Activated effector memory CD4-positive, alpha-beta T cell treated with Interleukin-2 at 50 U/mL for 16 hours (primary cell): ENCODE results near the gene RPL12.

ENCODE experiments used
- DNase-seq: peaks from one replicate; pipeline ENCODE4 v3.0.0-alpha.2; 2020

Gene RPL12

DNA sequence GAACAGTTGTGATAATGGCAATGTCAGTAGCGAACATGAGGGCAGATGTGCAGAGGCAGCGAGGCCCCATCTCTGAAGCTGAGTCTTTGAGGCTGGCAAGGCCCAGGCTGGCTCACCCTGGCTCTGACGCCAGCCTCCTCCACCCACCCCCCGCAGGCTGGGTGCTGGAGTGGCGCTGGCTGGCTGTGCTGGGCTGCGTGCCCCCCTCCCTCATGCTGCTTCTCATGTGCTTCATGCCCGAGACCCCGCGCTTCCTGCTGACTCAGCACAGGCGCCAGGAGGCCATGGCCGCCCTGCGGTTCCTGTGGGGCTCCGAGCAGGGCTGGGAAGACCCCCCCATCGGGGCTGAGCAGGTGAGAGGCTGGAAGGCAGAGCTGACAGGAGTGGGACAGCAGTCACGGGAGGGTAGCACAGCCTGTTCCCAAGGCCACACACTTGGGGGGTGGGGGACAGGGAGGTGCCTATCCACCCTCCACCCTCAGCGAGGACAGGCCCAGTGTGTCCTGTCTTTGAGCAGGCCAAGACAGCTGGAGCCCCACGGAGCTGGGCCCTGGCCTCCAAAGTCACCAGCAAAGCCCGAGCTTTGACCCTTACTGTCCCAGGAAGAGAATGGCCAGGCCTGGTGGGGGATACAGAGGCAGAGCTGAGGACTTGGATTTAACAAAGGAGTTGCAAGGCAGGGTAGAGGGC is 48.7 kb downstream of the RPL12 start:
- DNase-seq = no peak

GRCh38 chr9:127399736-127400269 is 51.4 kb downstream of the RPL12 start:
- no peak for DNase-seq

GRCh38 chr9:127398715-127399400 is 52.3 kb downstream of the RPL12 start:
- DNase-seq = no peak

DNA sequence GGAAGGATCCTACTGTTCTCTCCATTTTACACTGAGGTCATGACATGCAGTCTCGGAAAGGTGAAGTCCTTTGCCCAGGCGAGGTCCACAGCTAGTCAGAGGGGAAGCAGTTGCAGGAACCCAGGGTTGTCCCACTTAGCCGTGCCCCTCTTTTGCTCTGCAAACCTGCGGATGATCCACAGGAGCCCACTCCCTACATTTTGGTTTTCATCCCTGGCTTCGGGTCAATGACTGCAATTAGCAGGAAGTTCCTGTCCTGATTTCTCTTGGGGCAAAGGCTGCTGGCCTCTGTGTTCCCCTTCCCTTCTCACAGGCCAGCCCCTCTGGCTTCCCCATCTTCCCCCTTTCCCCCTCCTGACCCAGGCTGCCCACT is 52.9 kb downstream of the RPL12 start:
- no peak for DNase-seq
